B cell (primary cell): ENCODE measurements around the gene PTPRG. TPM values are rescaled to one million over a fixed set of nuclear protein-coding genes. Genes with fewer than 3 reads are reported as not detected.

Experiments
- ATAC-seq: fragments of 200-7000 bp; cut with Tn5 transposase; one replicate; pipeline ENCODE4 v1.10.0; 2021; ENCODE audit warnings: low read depth, mild to moderate bottlenecking, moderate number of reproducible peaks, moderate library complexity
- CTCF ChIA-PET: fragments of 350-600 bp; sonication (Branson Sonifier 250); formaldehyde crosslinking; loops from one replicate; lab custom pipeline; 2021; ENCODE audit warnings: antibody characterized with exemption, inconsistent platforms; lab: Charles Lee
- POLR2A ChIA-PET: fragments of 350-600 bp; sonication (Branson Sonifier 250); formaldehyde crosslinking; loops from one replicate; lab custom pipeline; 2021; ENCODE audit warnings: antibody characterized with exemption; lab: Charles Lee
- DNase-seq: peaks from one replicate; pipeline ENCODE4 v3.0.0; 2013
- H2AFZ ChIP-seq: 2 replicates; pipeline ENCODE4 v1.6.1; 2012; ENCODE audit warnings: mild to moderate bottlenecking, low read depth, low read length; ENCODE audit not compliant: insufficient read depth, poor library complexity, severe bottlenecking
- H3K27ac ChIP-seq, 2 donors: 1 replicate in 1 of 2; 2 replicates in 1 of 2; pipeline ENCODE4 v1.5.1; 2012 to 2013; ENCODE audit warnings: low read length in 2 of 2, mild to moderate bottlenecking in 2 of 2, moderate library complexity in 1 of 2
- H3K27me3 ChIP-seq, 4 experiments: fragments of 200-600 bp in 1 of 4; sonication (generic) in 1 of 4; replicated peaks in 1 of 4; 1 replicate in 2 of 4; 2 replicates in 2 of 4; pipeline versions ENCODE4 v1.6.1 to v1.7.0; 2013 to 2016; ENCODE audit warnings: low read length in 3 of 4, mild to moderate bottlenecking in 2 of 4, mixed read lengths in 1 of 4, moderate library complexity in 1 of 4; ENCODE audit not compliant: insufficient read depth in 4 of 4, control insufficient read depth in 3 of 4; ENCODE audit errors: control extremely low read depth in 1 of 4
- H3K36me3 ChIP-seq, 2 experiments: replicated peaks in 1 of 2; 1 replicate in 1 of 2; 2 replicates in 1 of 2; pipeline versions ENCODE4 v1.6.1 to v1.7.1; 2013; ENCODE audit warnings: low read length in 1 of 2; ENCODE audit not compliant: insufficient read depth in 2 of 2, control insufficient read depth in 1 of 2; ENCODE audit errors: control extremely low read depth in 1 of 2, extremely low read depth in 1 of 2
- H3K4me1 ChIP-seq, 2 donors: fragments of 200-600 bp in 1 of 2; sonication (generic) in 1 of 2; 1 replicate in 1 of 2; 2 replicates in 1 of 2; pipeline versions ENCODE4 v1.5.1 to v1.6.1; 2013 to 2017; ENCODE audit warnings: low read length in 2 of 2; ENCODE audit not compliant: control insufficient read depth in 2 of 2, insufficient read depth in 2 of 2
- H3K4me2 ChIP-seq: replicated peaks from 2 replicates; pipeline ENCODE3; 2012; ENCODE audit warnings: mild to moderate bottlenecking, low read depth, low read length; ENCODE audit not compliant: poor library complexity, severe bottlenecking
- H3K4me3 ChIP-seq, 5 experiments: fragments of 200-600 bp in 1 of 5; sonication (generic) in 1 of 5; 1 replicate in 3 of 5; 2 replicates in 2 of 5; pipeline versions ENCODE4 v1.5.1 to v1.7.0; 2011 to 2016; ENCODE audit warnings: low read length in 4 of 5, mild to moderate bottlenecking in 4 of 5, low read depth in 2 of 5, control low read depth in 1 of 5, moderate library complexity in 1 of 5; ENCODE audit not compliant: insufficient read depth in 1 of 5; ENCODE audit errors: control extremely low read depth in 1 of 5, extremely low read depth in 1 of 5
- H3K79me2 ChIP-seq: fragments of 200-600 bp; sonication (generic); one replicate; pipeline ENCODE4 v1.6.0; 2016; ENCODE audit warnings: low read length; ENCODE audit not compliant: control insufficient read depth, insufficient read depth
- H3K9ac ChIP-seq: fragments of 200-600 bp; sonication (generic); 2 replicates; pipeline ENCODE4 v1.6.1; 2017; ENCODE audit warnings: mild to moderate bottlenecking, low read length, moderate library complexity
- H3K9me3 ChIP-seq, 3 donors: one replicate each; pipeline versions ENCODE4 v1.6.1 to v1.7.1; 2013; ENCODE audit warnings: low read length in 2 of 3; ENCODE audit not compliant: control insufficient read depth in 2 of 3, insufficient read depth in 1 of 3; ENCODE audit errors: control extremely low read depth in 1 of 3
- H4K20me1 ChIP-seq: 2 replicates; pipeline ENCODE4 v1.6.0; 2012; ENCODE audit warnings: mild to moderate bottlenecking, low read length; ENCODE audit not compliant: insufficient read depth, control insufficient read depth, poor library complexity, severe bottlenecking
- H3K27ac Mint-ChIP-seq: one replicate; pipeline ENCODE4 v1.8.0; 2021; ENCODE audit warnings: mixed read lengths
- H3K27me3 Mint-ChIP-seq: one replicate; pipeline ENCODE4 v1.8.0; 2021; ENCODE audit warnings: mixed read lengths
- H3K4me1 Mint-ChIP-seq: one replicate; pipeline ENCODE4 v1.8.0; 2021; ENCODE audit warnings: mixed read lengths
- H3K4me3 Mint-ChIP-seq: one replicate; pipeline ENCODE4 v1.8.0; 2021; ENCODE audit warnings: mixed read lengths
- H3K9me3 Mint-ChIP-seq: one replicate; pipeline ENCODE4 v1.8.0; 2022; ENCODE audit warnings: mixed read lengths; ENCODE audit not compliant: insufficient read depth
- EZH2 ChIP-seq: IDR thresholded peaks from 2 replicates; pipeline ENCODE4 v1.6.1; 2012; ENCODE audit warnings: borderline replicate concordance, low read depth, mild to moderate bottlenecking, moderate library complexity, low read length; ENCODE audit not compliant: insufficient read depth, poor library complexity, severe bottlenecking
- WGBS: methylation state at CpG from one replicate; pipeline ENCODE4 v1.1.5; 2013; ENCODE audit warnings: missing lambda C conversion rate; ENCODE audit not compliant: insufficient coverage; 5-methylcytosine and 5-hydroxymethylcytosine counted together
- intact Hi-C: fragments of 100-400 bp; cut with micrococcal nuclease; formaldehyde crosslinking; loops from one replicate; pipeline ENCODE4 v1.10.0; 2022
- polyA plus RNA-seq: library from polyadenylated mRNA; depleted of rRNA; stranded (reverse); fragments of >200 nt; gene quantifications from 2 replicates; pipeline ENCODE4 v1.2.3, GENCODE V29; 2012
- total RNA-seq, 2 donors: library from RNA; stranded (reverse); fragments of 120-200 nt in 1 of 2; gene quantifications; 1 replicate in 1 of 2; 2 replicates in 1 of 2; pipeline versions ENCODE4 v1.2.3 to v1.2.4, GENCODE V29; 2013 to 2022
- TF ChIP-seq, protein P1 (sequence below): fragments of 200-600 bp; IDR thresholded peaks from one replicate; pipeline ENCODE4 v1.8.0; 2022; ENCODE audit warnings: antibody characterized with exemption, mild to moderate bottlenecking

PTPRG gene
- total and polyA plus RNA-seq, 2 donors (not counting 1 experiment from before 2014, with no cell fraction given): 0.12 to 1.3 TPM

DNA sequence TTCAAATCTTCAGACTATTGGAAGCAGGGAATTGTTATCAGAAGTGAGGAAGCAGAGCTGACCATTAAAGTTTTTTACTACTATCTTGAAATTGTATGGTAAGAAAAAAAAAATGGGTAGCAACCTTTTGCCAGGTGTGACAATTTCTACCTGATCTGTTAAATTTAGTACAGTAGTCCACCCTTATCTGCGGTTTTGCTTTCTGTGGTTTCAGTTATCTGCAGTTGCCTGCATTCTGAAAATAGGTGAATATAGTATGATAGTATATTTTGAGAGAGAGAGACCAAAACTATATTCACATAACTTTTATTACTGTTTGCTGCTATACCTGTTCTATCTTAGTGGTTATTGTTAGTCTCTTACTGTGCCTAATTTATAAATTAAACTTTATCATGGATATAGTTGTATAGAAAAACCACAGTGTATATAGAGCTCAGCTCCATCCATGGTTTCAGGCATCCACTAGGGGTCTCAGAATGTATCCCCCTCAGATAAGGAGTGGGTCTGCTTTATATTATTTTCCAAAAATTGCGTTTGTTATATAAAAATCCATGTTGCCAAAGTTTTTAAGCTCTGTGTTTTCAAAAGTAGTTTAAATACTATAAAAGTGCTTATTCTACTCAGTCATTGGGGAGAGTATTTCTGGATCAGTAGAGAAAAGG, 69.9 kb downstream of the PTPRG start:
- peaks cover 6% of the 10 kb centered on the region for H3K27me3 Mint-ChIP-seq
- no peaks in the 10 kb centered on the region for H3K4me1 ChIP-seq
- no peaks in the 10 kb centered on the region for H3K27me3 ChIP-seq
- no peaks in the 10 kb centered on the region for H3K4me1 Mint-ChIP-seq
- TF ChIP-seq EZH2: no peak
- TF ChIP-seq, protein P1, sequence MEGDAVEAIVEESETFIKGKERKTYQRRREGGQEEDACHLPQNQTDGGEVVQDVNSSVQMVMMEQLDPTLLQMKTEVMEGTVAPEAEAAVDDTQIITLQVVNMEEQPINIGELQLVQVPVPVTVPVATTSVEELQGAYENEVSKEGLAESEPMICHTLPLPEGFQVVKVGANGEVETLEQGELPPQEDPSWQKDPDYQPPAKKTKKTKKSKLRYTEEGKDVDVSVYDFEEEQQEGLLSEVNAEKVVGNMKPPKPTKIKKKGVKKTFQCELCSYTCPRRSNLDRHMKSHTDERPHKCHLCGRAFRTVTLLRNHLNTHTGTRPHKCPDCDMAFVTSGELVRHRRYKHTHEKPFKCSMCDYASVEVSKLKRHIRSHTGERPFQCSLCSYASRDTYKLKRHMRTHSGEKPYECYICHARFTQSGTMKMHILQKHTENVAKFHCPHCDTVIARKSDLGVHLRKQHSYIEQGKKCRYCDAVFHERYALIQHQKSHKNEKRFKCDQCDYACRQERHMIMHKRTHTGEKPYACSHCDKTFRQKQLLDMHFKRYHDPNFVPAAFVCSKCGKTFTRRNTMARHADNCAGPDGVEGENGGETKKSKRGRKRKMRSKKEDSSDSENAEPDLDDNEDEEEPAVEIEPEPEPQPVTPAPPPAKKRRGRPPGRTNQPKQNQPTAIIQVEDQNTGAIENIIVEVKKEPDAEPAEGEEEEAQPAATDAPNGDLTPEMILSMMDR: no peak
- intact Hi-C loops: no loop called here
- no peaks in the 10 kb centered on the region for H4K20me1 ChIP-seq
- no peak overlapping the region for H3K27ac ChIP-seq
- POLR2A ChIA-PET: no interaction called here
- no peak overlapping the region for H2AFZ ChIP-seq
- no CpG with 5 or more reads among the region's 2 CpGs for WGBS
- no peaks in the 10 kb centered on the region for H3K36me3 ChIP-seq
- no peak overlapping the region for H3K4me2 ChIP-seq
- H3K4me3 ChIP-seq: no peak overlapping the region
- no peak for DNase-seq
- no peak for ATAC-seq
- H3K79me2 ChIP-seq: no peaks in the 10 kb centered on the region
- no peak overlapping the region for H3K4me3 Mint-ChIP-seq
- peaks cover 3% of the 10 kb centered on the region for H3K9me3 Mint-ChIP-seq
- H3K9ac ChIP-seq: no peak overlapping the region
- H3K27ac Mint-ChIP-seq: no peak overlapping the region
- no peaks in the 10 kb centered on the region for H3K9me3 ChIP-seq
- CTCF ChIA-PET: no interaction called here

DNA sequence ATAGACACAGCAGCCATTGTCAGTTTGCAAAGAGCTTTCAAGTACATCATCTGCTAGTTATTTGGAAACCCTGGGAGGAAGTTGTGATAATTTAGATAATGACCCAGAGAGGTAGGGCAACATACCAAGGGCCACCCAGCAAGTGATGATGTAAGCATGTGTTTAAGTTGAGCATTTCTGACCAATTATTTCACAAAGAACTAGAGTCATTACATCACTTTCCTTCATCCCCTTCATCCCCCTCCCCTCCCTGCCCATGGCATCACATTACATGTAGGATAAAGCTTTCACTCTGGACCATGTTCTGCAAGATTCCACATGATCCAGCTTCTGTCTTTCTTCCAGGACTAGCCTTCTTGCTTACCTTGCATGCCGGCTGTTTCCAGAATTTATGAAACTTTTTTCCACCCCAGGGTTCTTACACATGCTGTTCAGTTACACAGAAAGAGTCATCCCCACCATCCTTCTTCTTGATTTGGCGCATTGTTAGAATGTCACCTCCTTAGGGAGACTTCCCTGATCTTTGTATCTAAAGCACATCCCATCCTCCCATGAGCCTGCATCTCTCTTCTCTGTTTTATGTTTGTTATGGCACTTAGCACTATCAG, 71.3 kb downstream of the PTPRG start:
- 100% methylated on average over 1 of the region's 2 CpGs for WGBS
- TF ChIP-seq EZH2: no peak
- TF ChIP-seq, protein P1: no peak

More for the DNA sequence above, 71.3 kb downstream of the PTPRG start:
- Histone ChIP-seq H3K79me2 (no peaks in the 10 kb centered on the region), H3K9ac (no peak overlapping the region), H3K4me3 (no peak overlapping the region), H3K36me3 (no peaks in the 10 kb centered on the region), H2AFZ (no peak overlapping the region), H4K20me1 (no peaks in the 10 kb centered on the region), H3K27me3 (no peaks in the 10 kb centered on the region), H3K9me3 (peaks cover 0 to 3% (median 0%) of the 10 kb centered on the region in 3 donors), H3K4me2 (no peak overlapping the region), H3K27ac (no peak overlapping the region), H3K4me1 (peaks cover 0 to 6% of the 10 kb centered on the region in 2 donors)
- Mint-ChIP-seq H3K4me1 (peaks cover 9% of the 10 kb centered on the region), H3K4me3 (no peak overlapping the region), H3K9me3 (peaks cover 3% of the 10 kb centered on the region), H3K27ac (no peak overlapping the region), H3K27me3 (peaks cover 6% of the 10 kb centered on the region)
- ATAC-seq (no peak), DNase-seq (no peak)
- POLR2A ChIA-PET: no interaction called here
- intact Hi-C loops: no loop called here
- CTCF ChIA-PET: no interaction called here
